Mononuclear cell (primary cell): ENCODE measurements around the gene ERN2. TPM values are rescaled to one million over a fixed set of nuclear protein-coding genes. Genes with fewer than 3 reads are reported as not detected.
"Not testable (repeated sequence)": the region's sequence is repeated elsewhere in the genome, so short reads cannot be mapped to it uniquely, and the experiment has no call there.

Experiments used
- H3K27me3 ChIP-seq: 2 replicates; pipeline ENCODE4 v1.6.0; 2011; ENCODE audit warnings: low read length, control low read depth; ENCODE audit not compliant: insufficient read depth
- H3K4me1 ChIP-seq: 2 replicates; pipeline ENCODE4 v1.5.1; 2011; ENCODE audit warnings: mild to moderate bottlenecking, low read length, control low read depth; ENCODE audit not compliant: insufficient read depth
- H3K4me3 ChIP-seq: 2 replicates; pipeline ENCODE4 v1.5.1; 2011; ENCODE audit warnings: mild to moderate bottlenecking, low read length, moderate library complexity
- H3K9me3 ChIP-seq: 2 replicates; pipeline ENCODE4 v1.5.1; 2011; ENCODE audit warnings: low read depth, mild to moderate bottlenecking, control low read depth, low read length
- total RNA-seq: library from RNA; depleted of rRNA; stranded (reverse); fragments of >200 nt; gene quantifications from one replicate; pipeline ENCODE4 v1.2.3, GENCODE V29; 2012

ERN2 gene
- total RNA-seq, 1 donor = not detected

GRCh38 chr16:23729503-23730424 is 16.7 kb upstream of the ERN2 start:
- Histone ChIP-seq H3K9me3 (no peaks in the 10 kb centered on the region), H3K27me3 (no peaks in the 10 kb centered on the region), H3K4me3 (no peak overlapping the region), H3K4me1 (no peaks in the 10 kb centered on the region)

GRCh38 chr16:23728112-23728477 is 15.1 kb upstream of the ERN2 start:
- Histone ChIP-seq H3K4me1 (no peaks in the 10 kb centered on the region), H3K4me3 (no peak overlapping the region), H3K9me3 (no peaks in the 10 kb centered on the region), H3K27me3 (no peaks in the 10 kb centered on the region)

- Histone ChIP-seq H3K9me3 (no peaks in the 10 kb centered on the region), H3K27me3 (no peaks in the 10 kb centered on the region), H3K4me3 (no peak overlapping the region), H3K4me1 (no peaks in the 10 kb centered on the region)
Measured at GRCh38 chr16:23726710-23727109, 13.7 kb upstream of the ERN2 start.

- Histone ChIP-seq H3K4me1 (no peaks in the 10 kb centered on the region), H3K9me3 (no peaks in the 10 kb centered on the region)
Measured at GRCh38 chr16:23724785-23725131, 11.7 kb upstream of the ERN2 start.

GRCh38 chr16:23724096-23724784 is 11.2 kb upstream of the ERN2 start:
- H3K9me3 ChIP-seq = no peaks in the 10 kb centered on the region
- no peaks in the 10 kb centered on the region for H3K27me3 ChIP-seq
- H3K4me3 ChIP-seq = no peak overlapping the region
- no peaks in the 10 kb centered on the region for H3K4me1 ChIP-seq

More at GRCh38 chr16:23724785-23725131, 11.7 kb upstream of the ERN2 start:
- no peak overlapping the region for H3K4me3 ChIP-seq
- H3K27me3 ChIP-seq = no peaks in the 10 kb centered on the region

- not testable (repeated sequence) for H3K4me3 ChIP-seq, H3K27me3 ChIP-seq, H3K9me3 ChIP-seq, H3K4me1 ChIP-seq
Measured at GRCh38 chr16:23722613-23723240, 9.7 kb upstream of the ERN2 start.

GRCh38 chr16:23716484-23716883 is 3.5 kb upstream of the ERN2 start:
- no peaks in the 10 kb centered on the region for H3K9me3 ChIP-seq
- H3K4me3 ChIP-seq = no peak overlapping the region
- H3K4me1 ChIP-seq = no peaks in the 10 kb centered on the region
- peaks cover 24% of the 10 kb centered on the region for H3K27me3 ChIP-seq

GRCh38 chr16:23711785-23712184 is 1.2 kb downstream of the ERN2 start:
- Histone ChIP-seq H3K27me3 (peaks cover 26% of the 10 kb centered on the region), H3K4me3 (no peak overlapping the region), H3K4me1 (no peaks in the 10 kb centered on the region), H3K9me3 (no peaks in the 10 kb centered on the region)

- H3K4me1 ChIP-seq = no peaks in the 10 kb centered on the region
- H3K27me3 ChIP-seq = peaks cover 26% of the 10 kb centered on the region
- H3K9me3 ChIP-seq = no peaks in the 10 kb centered on the region
- H3K4me3 ChIP-seq = no peak overlapping the region
Measured at GRCh38 chr16:23710504-23710903, 2.5 kb downstream of the ERN2 start.

GRCh38 chr16:23710008-23710407 is 3.0 kb downstream of the ERN2 start:
- Histone ChIP-seq H3K4me3 (no peak overlapping the region), H3K9me3 (no peaks in the 10 kb centered on the region), H3K4me1 (no peaks in the 10 kb centered on the region), H3K27me3 (peaks cover 26% of the 10 kb centered on the region)

GRCh38 chr16:23709536-23709935 is 3.5 kb downstream of the ERN2 start:
- Histone ChIP-seq H3K9me3 (no peaks in the 10 kb centered on the region), H3K27me3 (peaks cover 26% of the 10 kb centered on the region), H3K4me1 (no peaks in the 10 kb centered on the region), H3K4me3 (no peak overlapping the region)

- Histone ChIP-seq H3K9me3 (no peaks in the 10 kb centered on the region), H3K4me1 (no peaks in the 10 kb centered on the region), H3K27me3 (peaks cover 3% of the 10 kb centered on the region), H3K4me3 (no peak overlapping the region)
Measured at GRCh38 chr16:23706439-23706838, 6.6 kb downstream of the ERN2 start.

GRCh38 chr16:23705517-23705902 is 7.5 kb downstream of the ERN2 start:
- Histone ChIP-seq H3K9me3 (no peaks in the 10 kb centered on the region), H3K27me3 (no peaks in the 10 kb centered on the region), H3K4me1 (no peaks in the 10 kb centered on the region), H3K4me3 (no peak overlapping the region)

GRCh38 chr16:23704772-23705516 is 8.1 kb downstream of the ERN2 start:
- H3K4me3 ChIP-seq = no peak overlapping the region
- no peaks in the 10 kb centered on the region for H3K27me3 ChIP-seq
- no peaks in the 10 kb centered on the region for H3K4me1 ChIP-seq
- no peaks in the 10 kb centered on the region for H3K9me3 ChIP-seq

GRCh38 chr16:23702951-23703350 is 10.1 kb downstream of the ERN2 start:
- Histone ChIP-seq H3K4me1 (no peaks in the 10 kb centered on the region), H3K4me3 (no peak overlapping the region), H3K27me3 (no peaks in the 10 kb centered on the region), H3K9me3 (no peaks in the 10 kb centered on the region)
